H1 (cell line): ENCODE data around the gene SEC24A. TPM values are rescaled to one million over a fixed set of nuclear protein-coding genes. Genes with fewer than 3 reads are reported as not detected.

ENCODE experiments used
- NANOG ChIP-seq: IDR thresholded peaks from 2 replicates; pipeline ENCODE4 v1.6.1; 2011; ENCODE audit warnings: low read length, low read depth, mild to moderate bottlenecking, inconsistent platforms; ENCODE audit not compliant: insufficient read depth, poor library complexity, severe bottlenecking
- RBBP5 ChIP-seq: IDR thresholded peaks from 2 replicates; pipeline ENCODE4 v1.7.1; 2012; ENCODE audit warnings: low read depth, mild to moderate bottlenecking, inconsistent platforms, low read length, moderate library complexity, borderline replicate concordance
- SP1 ChIP-seq: IDR thresholded peaks from 2 replicates; pipeline ENCODE4 v1.6.1; 2011; ENCODE audit warnings: low read depth, low read length
- TCF12 ChIP-seq: IDR thresholded peaks from 2 replicates; pipeline ENCODE4 v1.6.1; 2011; ENCODE audit warnings: low read depth, mild to moderate bottlenecking, low read length
- polyA plus RNA-seq, 7 experiments: library from polyadenylated mRNA; depleted of rRNA in 3 of 7; stranded (reverse) in 5 of 7; unstranded in 2 of 7; fragments of >200 nt in 5 of 7; fragments of 200-250 nt in 2 of 7; gene quantifications; 1 replicate in 5 of 7; 2 replicates in 1 of 7; 4 replicates in 1 of 7; pipeline versions ENCODE4 v1.2.1 to v1.2.3, GENCODE V29; 2011 to 2013; ENCODE audit warnings: missing spikeins in 2 of 7, mixed read lengths in 2 of 7
- total RNA-seq: library from RNA; stranded (reverse); fragmentation: NEBNext Ultra II Directional; extraction: Animal tissue kit (Norgen Biotek cat#: 25700); gene quantifications from 2 replicates; pipeline ENCODE4 v1.2.1, GENCODE V29; 2021
- TF ChIP-seq, protein P1 (sequence below): fragments of 300-600 bp; sonication (generic); IDR thresholded peaks from 2 replicates; pipeline ENCODE4 v1.7.1; 2012; ENCODE audit warnings: low read length, moderate library complexity, mild to moderate bottlenecking, inconsistent platforms; ENCODE audit not compliant: insufficient replicate concordance

SEC24A gene
- total and polyA plus RNA-seq, 2 of the 8 experiments (the other 6 are each of a cell fraction or from before 2014, with no cell fraction given) = 18.8 to 33.7 TPM

DNA sequence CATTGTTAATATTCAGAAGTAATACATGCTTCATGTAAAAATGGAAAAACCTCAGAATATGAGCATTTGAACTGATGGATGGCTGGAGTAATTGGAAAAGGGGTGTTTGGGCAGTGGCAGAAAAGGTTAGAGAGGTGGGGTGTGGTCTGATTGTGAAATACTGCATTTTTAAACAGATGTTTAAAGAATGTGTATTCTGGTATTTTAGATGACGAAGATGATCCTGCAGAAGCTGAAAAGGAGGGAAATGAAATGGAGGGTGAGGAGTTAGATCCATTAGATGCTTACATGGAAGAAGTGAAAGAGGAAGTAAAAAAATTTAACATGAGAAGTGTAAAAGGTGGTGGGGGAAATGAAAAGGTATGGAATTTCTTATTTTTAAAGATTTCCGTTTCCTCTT lies 128.8 kb downstream of the SEC24A start (continued):
- TF ChIP-seq, protein P1, sequence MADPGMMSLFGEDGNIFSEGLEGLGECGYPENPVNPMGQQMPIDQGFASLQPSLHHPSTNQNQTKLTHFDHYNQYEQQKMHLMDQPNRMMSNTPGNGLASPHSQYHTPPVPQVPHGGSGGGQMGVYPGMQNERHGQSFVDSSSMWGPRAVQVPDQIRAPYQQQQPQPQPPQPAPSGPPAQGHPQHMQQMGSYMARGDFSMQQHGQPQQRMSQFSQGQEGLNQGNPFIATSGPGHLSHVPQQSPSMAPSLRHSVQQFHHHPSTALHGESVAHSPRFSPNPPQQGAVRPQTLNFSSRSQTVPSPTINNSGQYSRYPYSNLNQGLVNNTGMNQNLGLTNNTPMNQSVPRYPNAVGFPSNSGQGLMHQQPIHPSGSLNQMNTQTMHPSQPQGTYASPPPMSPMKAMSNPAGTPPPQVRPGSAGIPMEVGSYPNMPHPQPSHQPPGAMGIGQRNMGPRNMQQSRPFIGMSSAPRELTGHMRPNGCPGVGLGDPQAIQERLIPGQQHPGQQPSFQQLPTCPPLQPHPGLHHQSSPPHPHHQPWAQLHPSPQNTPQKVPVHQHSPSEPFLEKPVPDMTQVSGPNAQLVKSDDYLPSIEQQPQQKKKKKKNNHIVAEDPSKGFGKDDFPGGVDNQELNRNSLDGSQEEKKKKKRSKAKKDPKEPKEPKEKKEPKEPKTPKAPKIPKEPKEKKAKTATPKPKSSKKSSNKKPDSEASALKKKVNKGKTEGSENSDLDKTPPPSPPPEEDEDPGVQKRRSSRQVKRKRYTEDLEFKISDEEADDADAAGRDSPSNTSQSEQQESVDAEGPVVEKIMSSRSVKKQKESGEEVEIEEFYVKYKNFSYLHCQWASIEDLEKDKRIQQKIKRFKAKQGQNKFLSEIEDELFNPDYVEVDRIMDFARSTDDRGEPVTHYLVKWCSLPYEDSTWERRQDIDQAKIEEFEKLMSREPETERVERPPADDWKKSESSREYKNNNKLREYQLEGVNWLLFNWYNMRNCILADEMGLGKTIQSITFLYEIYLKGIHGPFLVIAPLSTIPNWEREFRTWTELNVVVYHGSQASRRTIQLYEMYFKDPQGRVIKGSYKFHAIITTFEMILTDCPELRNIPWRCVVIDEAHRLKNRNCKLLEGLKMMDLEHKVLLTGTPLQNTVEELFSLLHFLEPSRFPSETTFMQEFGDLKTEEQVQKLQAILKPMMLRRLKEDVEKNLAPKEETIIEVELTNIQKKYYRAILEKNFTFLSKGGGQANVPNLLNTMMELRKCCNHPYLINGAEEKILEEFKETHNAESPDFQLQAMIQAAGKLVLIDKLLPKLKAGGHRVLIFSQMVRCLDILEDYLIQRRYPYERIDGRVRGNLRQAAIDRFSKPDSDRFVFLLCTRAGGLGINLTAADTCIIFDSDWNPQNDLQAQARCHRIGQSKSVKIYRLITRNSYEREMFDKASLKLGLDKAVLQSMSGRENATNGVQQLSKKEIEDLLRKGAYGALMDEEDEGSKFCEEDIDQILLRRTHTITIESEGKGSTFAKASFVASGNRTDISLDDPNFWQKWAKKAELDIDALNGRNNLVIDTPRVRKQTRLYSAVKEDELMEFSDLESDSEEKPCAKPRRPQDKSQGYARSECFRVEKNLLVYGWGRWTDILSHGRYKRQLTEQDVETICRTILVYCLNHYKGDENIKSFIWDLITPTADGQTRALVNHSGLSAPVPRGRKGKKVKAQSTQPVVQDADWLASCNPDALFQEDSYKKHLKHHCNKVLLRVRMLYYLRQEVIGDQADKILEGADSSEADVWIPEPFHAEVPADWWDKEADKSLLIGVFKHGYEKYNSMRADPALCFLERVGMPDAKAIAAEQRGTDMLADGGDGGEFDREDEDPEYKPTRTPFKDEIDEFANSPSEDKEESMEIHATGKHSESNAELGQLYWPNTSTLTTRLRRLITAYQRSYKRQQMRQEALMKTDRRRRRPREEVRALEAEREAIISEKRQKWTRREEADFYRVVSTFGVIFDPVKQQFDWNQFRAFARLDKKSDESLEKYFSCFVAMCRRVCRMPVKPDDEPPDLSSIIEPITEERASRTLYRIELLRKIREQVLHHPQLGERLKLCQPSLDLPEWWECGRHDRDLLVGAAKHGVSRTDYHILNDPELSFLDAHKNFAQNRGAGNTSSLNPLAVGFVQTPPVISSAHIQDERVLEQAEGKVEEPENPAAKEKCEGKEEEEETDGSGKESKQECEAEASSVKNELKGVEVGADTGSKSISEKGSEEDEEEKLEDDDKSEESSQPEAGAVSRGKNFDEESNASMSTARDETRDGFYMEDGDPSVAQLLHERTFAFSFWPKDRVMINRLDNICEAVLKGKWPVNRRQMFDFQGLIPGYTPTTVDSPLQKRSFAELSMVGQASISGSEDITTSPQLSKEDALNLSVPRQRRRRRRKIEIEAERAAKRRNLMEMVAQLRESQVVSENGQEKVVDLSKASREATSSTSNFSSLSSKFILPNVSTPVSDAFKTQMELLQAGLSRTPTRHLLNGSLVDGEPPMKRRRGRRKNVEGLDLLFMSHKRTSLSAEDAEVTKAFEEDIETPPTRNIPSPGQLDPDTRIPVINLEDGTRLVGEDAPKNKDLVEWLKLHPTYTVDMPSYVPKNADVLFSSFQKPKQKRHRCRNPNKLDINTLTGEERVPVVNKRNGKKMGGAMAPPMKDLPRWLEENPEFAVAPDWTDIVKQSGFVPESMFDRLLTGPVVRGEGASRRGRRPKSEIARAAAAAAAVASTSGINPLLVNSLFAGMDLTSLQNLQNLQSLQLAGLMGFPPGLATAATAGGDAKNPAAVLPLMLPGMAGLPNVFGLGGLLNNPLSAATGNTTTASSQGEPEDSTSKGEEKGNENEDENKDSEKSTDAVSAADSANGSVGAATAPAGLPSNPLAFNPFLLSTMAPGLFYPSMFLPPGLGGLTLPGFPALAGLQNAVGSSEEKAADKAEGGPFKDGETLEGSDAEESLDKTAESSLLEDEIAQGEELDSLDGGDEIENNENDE = no peak
- no peak for TF ChIP-seq TCF12
- TF ChIP-seq SP1 = no peak
- TF ChIP-seq RBBP5 = no peak
- no peak for TF ChIP-seq NANOG
